RPMI7951 (cell line): Measurements from ENCODE around the gene CROCC. TPM values are rescaled to one million over a fixed set of nuclear protein-coding genes. Genes with fewer than 3 reads are reported as not detected.
A peak's percentile ranks its signal among the peaks of the same experiment; 100 is the strongest.

Experiments used
- DNase-seq: peaks from one replicate; pipeline ENCODE4 v3.0.0-alpha.2; 2012; ENCODE audit warnings: low read depth
- total RNA-seq: library from RNA; depleted of rRNA; stranded (reverse); fragments of >200 nt; shearing (Covaris generic); gene quantifications from 2 replicates; pipeline ENCODE4 v1.2.3, GENCODE V29; 2014

CROCC gene
- total RNA-seq, 1 experiment from 2014 or later: 5.6 TPM

- no peak for DNase-seq
Observed at GRCh38 chr1:16986560-16986959, 64.8 kb downstream of the CROCC start.

GRCh38 chr1:16986962-16987361 is 65.2 kb downstream of the CROCC start:
- no peak for DNase-seq

GRCh38 chr1:16988210-16988609 is 66.5 kb downstream of the CROCC start:
- DNase-seq: no peak

- no peak for DNase-seq
Observed at GRCh38 chr1:16989676-16990391, 68.1 kb downstream of the CROCC start.

- no peak for DNase-seq
Observed at GRCh38 chr1:16991571-16991970, 69.8 kb downstream of the CROCC start.

- DNase-seq: no peak
Observed at GRCh38 chr1:16992102-16992501, 70.4 kb downstream of the CROCC start.

- DNase-seq: no peak
Observed at GRCh38 chr1:16992675-16993074, 70.9 kb downstream of the CROCC start.

- DNase-seq: no peak
Observed at GRCh38 chr1:16993521-16994038, 71.8 kb downstream of the CROCC start.

- DNase-seq: no peak
Observed at GRCh38 chr1:16996845-16997244, 75.1 kb downstream of the CROCC start.

- DNase-seq: no peak
Observed at GRCh38 chr1:16998589-16998988, 76.9 kb downstream of the CROCC start.

GRCh38 chr1:16999863-17000262 is 78.1 kb downstream of the CROCC start:
- no peak for DNase-seq

- DNase-seq: no peak
Observed at GRCh38 chr1:17001760-17002523, 80.2 kb downstream of the CROCC start.

GRCh38 chr1:17002524-17002902 is 80.8 kb downstream of the CROCC start:
- no peak for DNase-seq

GRCh38 chr1:17004466-17005364 is 83.0 kb downstream of the CROCC start:
- DNase-seq: no peak

GRCh38 chr1:17005365-17005740 is 83.6 kb downstream of the CROCC start:
- DNase-seq: no peak

- DNase-seq: no peak
Observed at GRCh38 chr1:17007121-17007520, 85.4 kb downstream of the CROCC start.

GRCh38 chr1:17008208-17008855 is 86.6 kb downstream of the CROCC start:
- no peak for DNase-seq

- DNase-seq: peak; percentile 73
Observed at GRCh38 chr1:17009706-17010105, 88.0 kb downstream of the CROCC start.

- DNase-seq: no peak
Observed at GRCh38 chr1:17011092-17011438, 89.3 kb downstream of the CROCC start.

GRCh38 chr1:17011439-17012307 is 89.9 kb downstream of the CROCC start, which contains the start of gene ATP13A2:
TSS of gene ATP13A2 (minus strand) at chr1:17011928. CDS start at chr1:17011738, 190 bp downstream.
- DNase-seq: peak; percentile 74
